ENCODE results near the gene LOX. TPM values are rescaled to one million over a fixed set of nuclear protein-coding genes. Genes with fewer than 3 reads are reported as not detected.
A peak's percentile ranks its signal among the peaks of the same experiment; 100 is the strongest.

Gene LOX
- total RNA-seq, 1 donor = 14.3 TPM

- DNase-seq (ENCODE audit: low read depth in 2 of 3, low spot score in 2 of 3) = no peak
Measured at GRCh38 chr5:122054266-122054665, 23.8 kb downstream of the LOX start.

- DNase-seq (ENCODE audit: low read depth in 2 of 3, low spot score in 2 of 3) = peak in 1 of 3 donors; percentile 53
Measured at GRCh38 chr5:122053181-122054109, 24.6 kb downstream of the LOX start.

GRCh38 chr5:122051569-122051968 is 26.5 kb downstream of the LOX start:
- no peak for DNase-seq (ENCODE audit: low read depth in 2 of 3, low spot score in 2 of 3)

- no peak for DNase-seq (ENCODE audit: low read depth in 2 of 3, low spot score in 2 of 3)
Measured at GRCh38 chr5:122050959-122051358, 27.1 kb downstream of the LOX start.

GRCh38 chr5:122040636-122041302 is 37.3 kb downstream of the LOX start:
- DNase-seq (ENCODE audit: low read depth in 2 of 3, low spot score in 2 of 3) = no peak

GRCh38 chr5:122036326-122036725 is 41.7 kb downstream of the LOX start:
- DNase-seq (ENCODE audit: low read depth in 2 of 3, low spot score in 2 of 3) = no peak

GRCh38 chr5:122035913-122036312 is 42.1 kb downstream of the LOX start:
- DNase-seq (ENCODE audit: low read depth in 2 of 3, low spot score in 2 of 3) = no peak

- no peak for DNase-seq (ENCODE audit: low read depth in 2 of 3, low spot score in 2 of 3)
Measured at GRCh38 chr5:122031836-122032235, 46.2 kb downstream of the LOX start.

- no peak for DNase-seq (ENCODE audit: low read depth in 2 of 3, low spot score in 2 of 3)
Measured at GRCh38 chr5:122030251-122030650, 47.8 kb downstream of the LOX start.

- DNase-seq (ENCODE audit: low read depth in 2 of 3, low spot score in 2 of 3) = no peak
Measured at GRCh38 chr5:122029818-122030217, 48.2 kb downstream of the LOX start.

GRCh38 chr5:122022966-122023365 is 55.1 kb downstream of the LOX start:
- DNase-seq (ENCODE audit: low read depth in 2 of 3, low spot score in 2 of 3) = peak in 1 of 3 donors; percentile 1

GRCh38 chr5:122019919-122020590 is 58.0 kb downstream of the LOX start:
- no peak for DNase-seq (ENCODE audit: low read depth in 2 of 3, low spot score in 2 of 3)

- no peak for DNase-seq (ENCODE audit: low read depth in 2 of 3, low spot score in 2 of 3)
Measured at GRCh38 chr5:122015471-122015870, 62.6 kb downstream of the LOX start.

GRCh38 chr5:122014236-122014935 is 63.7 kb downstream of the LOX start:
- DNase-seq (ENCODE audit: low read depth in 2 of 3, low spot score in 2 of 3) = no peak

Other genes with a start within 250 kb of the LOX start
- gene FTMT, start 226.4 kb downstream of the LOX start, total RNA-seq = not detected
- gene SRFBP1, start 116.3 kb downstream of the LOX start, total RNA-seq = 3.8 TPM
- 3.2 TPM for gene ZNF474, start 51.3 kb upstream of the LOX start, total RNA-seq
- 0.54 TPM for gene SNCAIP, start 234.0 kb upstream of the LOX start, total RNA-seq

Data from hematopoietic multipotent progenitor cell (in vitro differentiated cells).